PC-3 (cell line): Measurements from ENCODE around the gene PRKCE. TPM values are rescaled to one million over a fixed set of nuclear protein-coding genes. Genes with fewer than 3 reads are reported as not detected.
A peak's percentile ranks its signal among the peaks of the same experiment; 100 is the strongest.

Experiments
- ATAC-seq: fragments of 200-7000 bp; cut with Tn5 transposase; 2 replicates; pipeline ENCODE4 v1.9.1; 2020; ENCODE audit warnings: mild to moderate bottlenecking, moderate library complexity
- BruUV-seq: library from RNA; stranded (reverse); fragments of 400-500 nt; replicated peaks from 2 replicates; lab custom pipeline; 2021; lab: Mats Ljungman, UMichigan
- CTCF ChIA-PET: fragments of 300-600 bp; sonication (Branson Sonifier 250); formaldehyde crosslinking; loops from one replicate; lab custom pipeline; 2022; ENCODE audit warnings: antibody characterized with exemption; lab: Charles Lee
- POLR2A ChIA-PET: fragments of 300-600 bp; sonication (Branson Sonifier 250); formaldehyde crosslinking; loops from one replicate; lab custom pipeline; 2022; ENCODE audit warnings: antibody characterized with exemption; ENCODE audit not compliant: unreplicated experiment; lab: Charles Lee
- DNase-seq: peaks from one replicate; pipeline ENCODE4 v3.0.0-alpha.2; 2015
- H2AFZ ChIP-seq: fragments of 300-600 bp; sonication (generic); 2 replicates; pipeline ENCODE4 v1.6.0; 2016; ENCODE audit warnings: antibody characterized with exemption, low read length
- H3F3A ChIP-seq: fragments of 300-600 bp; sonication (generic); one replicate; pipeline ENCODE4 v1.6.0; 2017; ENCODE audit warnings: antibody characterized with exemption, low read length, control low read depth, mild to moderate bottlenecking; ENCODE audit not compliant: unreplicated experiment
- H3K27ac ChIP-seq: fragments of 300-600 bp; sonication (generic); 2 replicates; pipeline ENCODE4 v1.5.1; 2016; ENCODE audit warnings: mild to moderate bottlenecking, low read length
- H3K27me3 ChIP-seq: fragments of 300-600 bp; sonication (generic); 2 replicates; pipeline ENCODE4 v1.6.1; 2016; ENCODE audit warnings: low read length, mixed read lengths
- H3K36me3 ChIP-seq: fragments of 300-600 bp; sonication (generic); 2 replicates; pipeline ENCODE4 v1.6.1; 2016; ENCODE audit warnings: low read depth, mixed run types, low read length, mixed read lengths
- H3K4me1 ChIP-seq: fragments of 300-600 bp; sonication (generic); 2 replicates; pipeline ENCODE4 v1.5.1; 2016; ENCODE audit warnings: low read length; ENCODE audit not compliant: insufficient read depth
- H3K4me2 ChIP-seq: fragments of 300-600 bp; sonication (generic); 2 replicates; pipeline ENCODE4 v1.6.0; 2016; ENCODE audit warnings: low read length
- H3K4me3 ChIP-seq: fragments of 300-600 bp; sonication (generic); 2 replicates; pipeline ENCODE4 v1.5.1; 2016; ENCODE audit warnings: mild to moderate bottlenecking, low read length, mixed read lengths
- H3K79me2 ChIP-seq: fragments of 300-600 bp; sonication (generic); 2 replicates; pipeline ENCODE4 v1.6.1; 2017; ENCODE audit warnings: low read length, mixed read lengths
- H3K9ac ChIP-seq: fragments of 300-600 bp; sonication (generic); 2 replicates; pipeline ENCODE4 v1.6.0; 2016; ENCODE audit warnings: mild to moderate bottlenecking, low read length
- H3K9me2 ChIP-seq: fragments of 300-600 bp; sonication (generic); replicated peaks from 2 replicates; pipeline ENCODE4 v1.6.1; 2016; ENCODE audit warnings: mixed run types, low read length, mixed read lengths
- H3K9me3 ChIP-seq: fragments of 300-600 bp; sonication (generic); 2 replicates; pipeline ENCODE4 v1.6.1; 2016; ENCODE audit warnings: low read length, mixed read lengths
- H4K20me1 ChIP-seq: fragments of 300-600 bp; sonication (generic); 2 replicates; pipeline ENCODE4 v1.6.1; 2016; ENCODE audit warnings: low read length, mixed read lengths
- EZH2 ChIP-seq: fragments of 300-600 bp; sonication (generic); IDR thresholded peaks from one replicate; pipeline ENCODE4 v1.6.1; 2017; ENCODE audit warnings: antibody characterized with exemption, mild to moderate bottlenecking, low read length; ENCODE audit not compliant: unreplicated experiment
- EZH2phosphoT487 ChIP-seq: fragments of 300-600 bp; sonication (generic); IDR thresholded peaks from 2 replicates; pipeline ENCODE4 v1.6.1; 2018; ENCODE audit warnings: mild to moderate bottlenecking, antibody characterized with exemption, low read length, borderline replicate concordance
- intact Hi-C: fragments of 100-400 bp; cut with micrococcal nuclease; formaldehyde crosslinking; loops from 2 replicates; pipeline ENCODE4 v1.9.0; 2023
- total RNA-seq: library from RNA; depleted of rRNA; stranded (reverse); fragments of >200 nt; gene quantifications from 2 replicates; pipeline ENCODE4 v1.2.3, GENCODE V29; 2014
- TF ChIP-seq, protein P1 (sequence below): fragments of 300-600 bp; sonication (generic); conservative IDR thresholded peaks from 2 replicates; pipeline ENCODE4 v1.5.1; 2017; ENCODE audit warnings: antibody characterized with exemption, low read depth, mild to moderate bottlenecking, low read length

PRKCE gene
- total RNA-seq, 1 experiment from 2014 or later: 7.0 TPM

DNA sequence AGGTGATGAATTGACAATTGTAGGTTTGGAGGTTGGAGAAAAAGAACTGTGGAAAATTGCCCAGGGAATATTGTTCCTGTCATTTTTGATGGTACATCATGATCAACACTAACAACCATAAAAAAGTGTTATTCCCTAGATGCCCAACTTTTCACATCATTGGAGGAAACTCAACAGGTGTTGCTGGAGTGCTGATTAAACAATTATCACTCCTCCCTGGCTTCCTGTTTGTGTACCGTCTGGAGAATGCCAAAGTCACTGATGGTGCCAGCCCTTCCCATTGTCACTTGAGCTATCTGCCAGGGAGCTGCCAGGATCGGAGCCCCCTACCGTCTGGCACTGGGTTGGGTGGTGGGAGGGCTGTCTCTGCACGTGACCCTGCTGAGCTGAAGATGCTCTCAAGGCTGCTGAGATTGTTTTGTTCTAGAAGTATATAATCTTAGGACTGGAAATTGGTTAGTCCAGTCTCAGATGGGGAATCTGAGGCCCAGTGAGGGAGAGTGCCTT, 156.9 kb downstream of the PRKCE start:
- Histone ChIP-seq H3K9me3 (no peaks in the 10 kb centered on the region), H3K79me2 (no peaks in the 10 kb centered on the region), H3K27ac (no peak overlapping the region), H3K9me2 (no peaks in the 10 kb centered on the region), H3K4me3 (no peak overlapping the region), H3K4me1 (peaks cover 9% of the 10 kb centered on the region), H3K36me3 (no peaks in the 10 kb centered on the region), H3F3A (no peaks in the 10 kb centered on the region), H4K20me1 (no peaks in the 10 kb centered on the region), H2AFZ (no peak overlapping the region), H3K4me2 (no peak overlapping the region), H3K9ac (no peak overlapping the region), H3K27me3 (no peaks in the 10 kb centered on the region)
- BruUV-seq: no TSS peak
- ChIA-PET CTCF (no interaction called here), POLR2A (no interaction called here)
- ATAC-seq (no peak), DNase-seq (no peak)
- intact Hi-C loops: no loop called here
- TF ChIP-seq EZH2 (no peak), EZH2phosphoT487 (no peak)
- TF ChIP-seq, protein P1, sequence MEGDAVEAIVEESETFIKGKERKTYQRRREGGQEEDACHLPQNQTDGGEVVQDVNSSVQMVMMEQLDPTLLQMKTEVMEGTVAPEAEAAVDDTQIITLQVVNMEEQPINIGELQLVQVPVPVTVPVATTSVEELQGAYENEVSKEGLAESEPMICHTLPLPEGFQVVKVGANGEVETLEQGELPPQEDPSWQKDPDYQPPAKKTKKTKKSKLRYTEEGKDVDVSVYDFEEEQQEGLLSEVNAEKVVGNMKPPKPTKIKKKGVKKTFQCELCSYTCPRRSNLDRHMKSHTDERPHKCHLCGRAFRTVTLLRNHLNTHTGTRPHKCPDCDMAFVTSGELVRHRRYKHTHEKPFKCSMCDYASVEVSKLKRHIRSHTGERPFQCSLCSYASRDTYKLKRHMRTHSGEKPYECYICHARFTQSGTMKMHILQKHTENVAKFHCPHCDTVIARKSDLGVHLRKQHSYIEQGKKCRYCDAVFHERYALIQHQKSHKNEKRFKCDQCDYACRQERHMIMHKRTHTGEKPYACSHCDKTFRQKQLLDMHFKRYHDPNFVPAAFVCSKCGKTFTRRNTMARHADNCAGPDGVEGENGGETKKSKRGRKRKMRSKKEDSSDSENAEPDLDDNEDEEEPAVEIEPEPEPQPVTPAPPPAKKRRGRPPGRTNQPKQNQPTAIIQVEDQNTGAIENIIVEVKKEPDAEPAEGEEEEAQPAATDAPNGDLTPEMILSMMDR: no peak

DNA sequence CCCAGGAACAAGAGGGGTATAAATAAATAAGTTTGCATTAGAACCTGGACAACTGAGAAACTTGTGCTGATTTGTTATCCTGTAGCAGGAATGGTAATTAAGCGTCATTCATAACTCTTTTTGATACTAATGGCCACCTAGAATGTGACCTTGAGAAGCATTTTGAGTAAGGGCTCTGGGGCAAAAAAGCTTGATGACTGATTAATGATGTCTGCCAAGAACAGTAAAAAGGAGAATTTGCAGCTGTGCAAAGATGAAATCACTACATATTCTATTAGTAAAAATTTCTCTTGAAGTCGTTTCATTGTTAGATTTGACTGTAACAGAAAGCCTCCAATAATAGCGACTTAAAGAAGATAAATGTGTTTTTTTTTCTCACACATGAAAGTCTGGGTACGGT, 157.7 kb downstream of the PRKCE start:
- CTCF ChIA-PET: no interaction called here
- POLR2A ChIA-PET: no interaction called here
- DNase-seq (no peak), ATAC-seq (no peak)
- H3K9ac ChIP-seq: no peak overlapping the region
- no peaks in the 10 kb centered on the region for H3F3A ChIP-seq
- intact Hi-C loops: no loop called here
- H3K9me2 ChIP-seq: no peaks in the 10 kb centered on the region
- H3K4me1 ChIP-seq: peaks cover 9% of the 10 kb centered on the region
- H2AFZ ChIP-seq: no peak overlapping the region
- no peak for TF ChIP-seq EZH2
- no peaks in the 10 kb centered on the region for H4K20me1 ChIP-seq
- no peak overlapping the region for H3K27ac ChIP-seq
- H3K27me3 ChIP-seq: no peaks in the 10 kb centered on the region
- no peak overlapping the region for H3K4me2 ChIP-seq
- no peaks in the 10 kb centered on the region for H3K79me2 ChIP-seq
- H3K9me3 ChIP-seq: no peaks in the 10 kb centered on the region
- no TSS peak for BruUV-seq
- no peaks in the 10 kb centered on the region for H3K36me3 ChIP-seq
- no peak overlapping the region for H3K4me3 ChIP-seq

DNA sequence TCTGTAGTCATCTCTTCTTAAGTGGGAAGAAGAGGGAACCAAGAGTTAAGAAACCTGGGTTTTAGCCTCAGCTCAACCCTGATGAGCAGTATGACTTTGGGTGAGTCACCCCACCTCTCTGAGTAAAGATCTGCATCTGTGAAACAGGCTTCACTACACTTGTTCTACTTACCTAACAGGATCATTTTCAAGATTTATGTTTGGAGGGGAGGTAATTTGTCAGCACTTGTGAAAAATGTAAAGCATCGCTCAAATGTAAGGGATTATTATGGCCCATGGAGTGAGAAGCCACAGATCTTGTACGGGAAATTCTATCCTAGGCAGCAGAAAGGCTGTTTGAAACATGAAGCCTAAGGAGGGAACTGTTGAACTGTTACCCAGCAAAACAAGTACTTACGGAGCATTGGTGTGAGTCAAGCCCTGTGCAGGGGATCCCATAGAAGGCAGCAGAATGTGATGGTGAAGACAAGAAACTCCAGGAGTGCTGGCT, 160.6 kb downstream of the PRKCE start:
- Histone ChIP-seq H3K9me3 (no peaks in the 10 kb centered on the region), H3K27ac (no peak overlapping the region), H3F3A (no peaks in the 10 kb centered on the region), H3K4me1 (peaks cover 16% of the 10 kb centered on the region), H3K79me2 (no peaks in the 10 kb centered on the region), H3K4me3 (no peak overlapping the region), H3K36me3 (no peaks in the 10 kb centered on the region), H3K27me3 (no peaks in the 10 kb centered on the region), H3K9ac (no peak overlapping the region), H4K20me1 (no peaks in the 10 kb centered on the region), H3K9me2 (no peaks in the 10 kb centered on the region), H3K4me2 (peak overlapping the region; percentile 48), H2AFZ (no peak overlapping the region)
- no TSS peak for BruUV-seq
- ATAC-seq: peak; percentile 76
- intact Hi-C loops: no loop called here
- POLR2A ChIA-PET: no interaction called here
- peak; percentile 75 for DNase-seq
- CTCF ChIA-PET: no interaction called here
- TF ChIP-seq EZH2 (no peak), EZH2phosphoT487 (no peak)
- TF ChIP-seq, protein P1: no peak
